Caco-2 (cell line): ENCODE results near the gene HNRNPUL1. TPM values are rescaled to one million over a fixed set of nuclear protein-coding genes. Genes with fewer than 3 reads are reported as not detected.

Experiments used
- BruUV-seq: library from RNA; stranded (reverse); fragments of 400-500 nt; replicated peaks from 2 replicates; lab custom pipeline; 2021; lab: Mats Ljungman, UMichigan
- CTCF ChIA-PET: fragments of 300-600 bp; sonication (Branson Sonifier 250); formaldehyde crosslinking; loops from one replicate; lab custom pipeline; 2022; ENCODE audit warnings: antibody characterized with exemption; lab: Charles Lee
- POLR2A ChIA-PET: fragments of 300-600 bp; sonication (Branson Sonifier 250); formaldehyde crosslinking; loops from one replicate; lab custom pipeline; 2022; ENCODE audit warnings: antibody characterized with exemption; lab: Charles Lee
- DNase-seq, 2 experiments: peaks; one replicate each; pipeline versions ENCODE4 v3.0.0 to v3.0.0-alpha.2; 2020 to 2022
- H3K27me3 ChIP-seq: replicated peaks from 2 replicates; pipeline ENCODE4 v1.6.0; 2011; ENCODE audit warnings: low read length; ENCODE audit not compliant: control insufficient read depth, insufficient read depth
- H3K36me3 ChIP-seq: 2 replicates; pipeline ENCODE4 v1.5.1; 2011; ENCODE audit warnings: low read length; ENCODE audit not compliant: control insufficient read depth, insufficient read depth
- H3K4me1 ChIP-seq: fragments of 250-450 bp; sonication (Bioruptor Pico); 2 replicates; pipeline ENCODE4 v1.5.1; 2020; ENCODE audit warnings: mild to moderate bottlenecking
- H3K4me3 ChIP-seq: 2 replicates; pipeline ENCODE4 v1.5.1; 2011; ENCODE audit warnings: low read depth, mild to moderate bottlenecking, control low read depth, low read length
- H3K9me3 ChIP-seq: fragments of 250-450 bp; sonication (Bioruptor Pico); 2 replicates; pipeline ENCODE4 v1.5.1; 2020; ENCODE audit warnings: mild to moderate bottlenecking, moderate library complexity
- H3K27ac Mint-ChIP-seq: one replicate; pipeline ENCODE4 v1.8.0; 2022; ENCODE audit warnings: mixed read lengths; ENCODE audit not compliant: unreplicated experiment
- H3K27me3 Mint-ChIP-seq: one replicate; pipeline ENCODE4 v1.8.0; 2022; ENCODE audit warnings: mixed read lengths; ENCODE audit not compliant: insufficient read depth, unreplicated experiment
- H3K36me3 Mint-ChIP-seq: one replicate; pipeline ENCODE4 v1.8.0; 2022; ENCODE audit warnings: mild to moderate bottlenecking, mixed read lengths; ENCODE audit not compliant: insufficient read depth, unreplicated experiment
- H3K4me1 Mint-ChIP-seq: one replicate; pipeline ENCODE4 v1.8.0; 2022; ENCODE audit warnings: low read depth, mixed read lengths; ENCODE audit not compliant: unreplicated experiment
- H3K4me3 Mint-ChIP-seq: one replicate; pipeline ENCODE4 v1.8.0; 2022; ENCODE audit warnings: mild to moderate bottlenecking, moderate library complexity, mixed read lengths; ENCODE audit not compliant: unreplicated experiment
- H3K9me3 Mint-ChIP-seq: one replicate; pipeline ENCODE4 v1.8.0; 2022; ENCODE audit warnings: mixed read lengths; ENCODE audit not compliant: unreplicated experiment
- CTCF ChIP-seq, 2 experiments: fragments of 200-600 bp in 1 of 2; IDR thresholded peaks; 1 replicate in 1 of 2; 2 replicates in 1 of 2; pipeline versions ENCODE4 v1.5.1 to v1.8.0; 2011 to 2022; ENCODE audit warnings: antibody characterized with exemption in 1 of 2, control low read depth in 1 of 2, inconsistent platforms in 1 of 2, low read depth in 1 of 2, low read length in 1 of 2, mild to moderate bottlenecking in 1 of 2, moderate library complexity in 1 of 2; ENCODE audit not compliant: insufficient read depth in 1 of 2, severe bottlenecking in 1 of 2, unreplicated experiment in 1 of 2
- intact Hi-C: fragments of 100-400 bp; cut with micrococcal nuclease; formaldehyde crosslinking; loops from one replicate; pipeline ENCODE4 v1.10.0; 2022; ENCODE audit not compliant: unreplicated experiment
- total RNA-seq: library from RNA; stranded (reverse); gene quantifications from 2 replicates; pipeline ENCODE4 v1.2.3, GENCODE V29; 2022

The HNRNPUL1 gene
- total RNA-seq, 1 experiment from 2014 or later = 322 TPM

- Histone ChIP-seq H3K27me3 (no peaks in the 10 kb centered on the region), H3K9me3 (no peaks in the 10 kb centered on the region), H3K4me3 (no peak overlapping the region), H3K36me3 (no peaks in the 10 kb centered on the region), H3K4me1 (no peaks in the 10 kb centered on the region)
- ChIA-PET CTCF (no interaction called here), POLR2A (no interaction called here)
- Mint-ChIP-seq H3K27me3 (no peaks in the 10 kb centered on the region), H3K27ac (no peak overlapping the region), H3K36me3 (no peaks in the 10 kb centered on the region), H3K4me3 (no peak overlapping the region), H3K4me1 (no peaks in the 10 kb centered on the region), H3K9me3 (no peaks in the 10 kb centered on the region)
- TF ChIP-seq CTCF (IDR thresholded peaks at IDR 0.05; ENCODE audit: insufficient read depth in 1 of 2, low read depth in 1 of 2, low read length in 1 of 2, severe bottlenecking in 1 of 2, unreplicated experiment in 1 of 2) = no peak
- no TSS peak for BruUV-seq
- intact Hi-C loops = no loop called here
- no peak for DNase-seq
Measured at GRCh38 chr19:41244117-41244516, 20.1 kb upstream of the HNRNPUL1 start.

DNA sequence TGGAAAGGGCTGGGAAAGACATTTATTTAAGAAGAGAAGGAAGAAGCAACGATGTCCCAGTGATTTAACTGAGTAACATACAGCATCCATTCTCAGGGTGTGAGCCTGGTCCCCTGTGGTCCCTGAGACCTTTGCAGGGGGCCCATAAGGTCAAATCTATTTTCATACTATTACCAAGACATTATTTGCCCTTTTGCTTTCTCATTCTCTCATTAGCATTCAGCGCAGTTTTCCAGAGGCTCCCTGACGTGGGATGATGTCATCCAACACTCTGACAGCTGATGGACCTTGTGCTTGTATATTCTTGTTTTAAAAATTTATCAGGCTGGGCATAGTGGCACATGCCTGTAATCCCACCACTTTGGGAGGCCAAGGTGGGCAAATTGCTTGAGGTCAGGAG, 18.3 kb upstream of the HNRNPUL1 start:
- Mint-ChIP-seq H3K27me3 (no peaks in the 10 kb centered on the region), H3K4me1 (no peaks in the 10 kb centered on the region), H3K9me3 (no peaks in the 10 kb centered on the region), H3K27ac (no peak overlapping the region), H3K4me3 (no peak overlapping the region), H3K36me3 (no peaks in the 10 kb centered on the region)
- Histone ChIP-seq H3K27me3 (no peaks in the 10 kb centered on the region), H3K9me3 (no peaks in the 10 kb centered on the region), H3K4me3 (no peak overlapping the region), H3K36me3 (no peaks in the 10 kb centered on the region), H3K4me1 (no peaks in the 10 kb centered on the region)
- intact Hi-C loops = no loop called here
- ChIA-PET CTCF (no interaction called here), POLR2A (no interaction called here)
- no peak for DNase-seq
- no peak for TF ChIP-seq CTCF (IDR thresholded peaks at IDR 0.05; ENCODE audit: insufficient read depth in 1 of 2, low read depth in 1 of 2, low read length in 1 of 2, severe bottlenecking in 1 of 2, unreplicated experiment in 1 of 2)
- no TSS peak for BruUV-seq

- Mint-ChIP-seq H3K36me3 (no peaks in the 10 kb centered on the region), H3K27me3 (no peaks in the 10 kb centered on the region), H3K4me3 (no peak overlapping the region), H3K27ac (no peak overlapping the region), H3K4me1 (peaks cover 6% of the 10 kb centered on the region), H3K9me3 (no peaks in the 10 kb centered on the region)
- no peak for TF ChIP-seq CTCF (IDR thresholded peaks at IDR 0.05; ENCODE audit: insufficient read depth in 1 of 2, low read depth in 1 of 2, low read length in 1 of 2, severe bottlenecking in 1 of 2, unreplicated experiment in 1 of 2)
- H3K36me3 ChIP-seq = no peaks in the 10 kb centered on the region
- CTCF ChIA-PET = interaction anchor here (1.3 kb wide), 1 partner anchor 44 kb away, joined by 4 read pairs; no protein-coding TSS in a partner anchor
- H3K9me3 ChIP-seq = no peaks in the 10 kb centered on the region
- peaks cover 11% of the 10 kb centered on the region for H3K4me1 ChIP-seq
- no peaks in the 10 kb centered on the region for H3K27me3 ChIP-seq
- BruUV-seq = no TSS peak
- no peak overlapping the region for H3K4me3 ChIP-seq
- DNase-seq = no peak
- intact Hi-C loops = no loop called here
- POLR2A ChIA-PET = interaction anchor here (0.7 kb wide), 1 partner anchor 611 kb away, joined by 4 read pairs; the partner anchor contains the start of gene RPS19
Measured at GRCh38 chr19:41248895-41249294, 15.3 kb upstream of the HNRNPUL1 start.
